Stomach (tissue), 4 donors: ENCODE results near the gene SUMO3.

ENCODE experiments used
- EP300 ChIP-seq: sonication (generic); formaldehyde crosslinking; IDR thresholded peaks from one replicate; pipeline ENCODE4 v1.6.1; 2017; ENCODE audit warnings: antibody characterized with exemption
- POLR2A ChIP-seq, 4 donors: fragments of 450-650 bp; IDR thresholded peaks; one replicate each; pipeline ENCODE4 v1.6.1; 2016; ENCODE audit warnings: antibody characterized with exemption in 4 of 4, control low read depth in 2 of 4, mild to moderate bottlenecking in 1 of 4, moderate library complexity in 1 of 4
- POLR2AphosphoS5 ChIP-seq, 3 donors: sonication (generic); formaldehyde crosslinking; IDR thresholded peaks; one replicate each; pipeline ENCODE4 v1.6.1; 2016; ENCODE audit warnings: antibody characterized with exemption in 3 of 3
- TF ChIP-seq, protein P1 (sequence below), 7 experiments: fragments of 450-650 bp in 4 of 7; fragments of 200-600 bp in 3 of 7; sonication (generic) in 3 of 7; IDR thresholded peaks; one replicate each; pipeline ENCODE4 v1.5.1; 2016 to 2019; ENCODE audit warnings: antibody characterized with exemption in 7 of 7, control low read depth in 2 of 7, mild to moderate bottlenecking in 1 of 7

DNA sequence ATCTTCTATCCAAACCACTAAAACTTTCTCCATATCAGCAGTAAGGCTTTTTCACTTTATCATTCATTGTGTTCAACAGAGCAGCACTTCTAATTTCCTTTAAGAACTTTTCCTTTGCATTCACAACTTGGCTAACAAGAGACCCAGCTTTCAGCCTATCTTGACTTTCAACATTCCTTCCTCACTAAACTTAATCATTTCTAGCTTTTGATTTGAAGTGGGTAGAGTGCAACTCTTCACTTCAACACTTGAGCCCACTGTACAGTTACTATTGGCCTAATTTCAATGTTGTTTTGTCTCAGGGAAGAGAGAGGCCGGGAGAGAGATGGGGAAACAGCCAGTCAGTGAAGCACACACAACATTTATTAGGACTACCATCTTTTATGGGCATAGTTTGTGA, 18.2 kb downstream of the SUMO3 start:
- TF ChIP-seq, protein P1, sequence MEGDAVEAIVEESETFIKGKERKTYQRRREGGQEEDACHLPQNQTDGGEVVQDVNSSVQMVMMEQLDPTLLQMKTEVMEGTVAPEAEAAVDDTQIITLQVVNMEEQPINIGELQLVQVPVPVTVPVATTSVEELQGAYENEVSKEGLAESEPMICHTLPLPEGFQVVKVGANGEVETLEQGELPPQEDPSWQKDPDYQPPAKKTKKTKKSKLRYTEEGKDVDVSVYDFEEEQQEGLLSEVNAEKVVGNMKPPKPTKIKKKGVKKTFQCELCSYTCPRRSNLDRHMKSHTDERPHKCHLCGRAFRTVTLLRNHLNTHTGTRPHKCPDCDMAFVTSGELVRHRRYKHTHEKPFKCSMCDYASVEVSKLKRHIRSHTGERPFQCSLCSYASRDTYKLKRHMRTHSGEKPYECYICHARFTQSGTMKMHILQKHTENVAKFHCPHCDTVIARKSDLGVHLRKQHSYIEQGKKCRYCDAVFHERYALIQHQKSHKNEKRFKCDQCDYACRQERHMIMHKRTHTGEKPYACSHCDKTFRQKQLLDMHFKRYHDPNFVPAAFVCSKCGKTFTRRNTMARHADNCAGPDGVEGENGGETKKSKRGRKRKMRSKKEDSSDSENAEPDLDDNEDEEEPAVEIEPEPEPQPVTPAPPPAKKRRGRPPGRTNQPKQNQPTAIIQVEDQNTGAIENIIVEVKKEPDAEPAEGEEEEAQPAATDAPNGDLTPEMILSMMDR (IDR thresholded peaks at IDR 0.05) = no peak
- TF ChIP-seq POLR2A (IDR thresholded peaks at IDR 0.05) = no peak
- no peak for TF ChIP-seq POLR2AphosphoS5 (IDR thresholded peaks at IDR 0.05)
- no peak for TF ChIP-seq EP300
